Panc1 (cell line): ENCODE measurements around the gene ZBTB47. TPM values are rescaled to one million over a fixed set of nuclear protein-coding genes. Genes with fewer than 3 reads are reported as not detected.

ENCODE experiments used
- ATAC-seq: fragments of 200-7000 bp; cut with Tn5 transposase; 2 replicates; pipeline ENCODE4 v1.9.1; 2020; ENCODE audit warnings: mild to moderate bottlenecking, moderate library complexity
- BruUV-seq: library from RNA; stranded (reverse); fragments of 400-500 nt; replicated peaks from 2 replicates; lab custom pipeline; 2021; lab: Mats Ljungman, UMichigan
- CTCF ChIA-PET: fragments of 300-600 bp; sonication (Branson Sonifier 250); formaldehyde crosslinking; loops from one replicate; lab custom pipeline; 2022; ENCODE audit warnings: antibody characterized with exemption; lab: Charles Lee
- POLR2A ChIA-PET: fragments of 300-600 bp; sonication (Branson Sonifier 250); formaldehyde crosslinking; loops from one replicate; lab custom pipeline; 2022; ENCODE audit warnings: antibody characterized with exemption; lab: Charles Lee
- DNase-seq: peaks from one replicate; pipeline ENCODE4 v3.0.0-alpha.2; 2010; ENCODE audit warnings: low read depth, low spot score
- H3K27ac ChIP-seq: 2 replicates; pipeline ENCODE4 v1.5.1; 2011; ENCODE audit warnings: mild to moderate bottlenecking, low read length, inconsistent platforms
- H3K27me3 ChIP-seq: fragments of 200-500 bp; sonication (Bioruptor generic); 2 replicates; pipeline ENCODE4 v1.6.0; 2014; ENCODE audit warnings: low read length, inconsistent platforms; ENCODE audit not compliant: control insufficient read depth, insufficient read depth
- H3K36me3 ChIP-seq: fragments of 200-500 bp; sonication (Bioruptor generic); 2 replicates; pipeline ENCODE4 v1.5.1; 2014; ENCODE audit warnings: inconsistent platforms, mild to moderate bottlenecking, low read length, moderate library complexity; ENCODE audit not compliant: control insufficient read depth, insufficient read depth
- H3K4me1 ChIP-seq: 2 replicates; pipeline ENCODE4 v1.5.1; 2011; ENCODE audit warnings: inconsistent platforms, mild to moderate bottlenecking, low read length, moderate library complexity; ENCODE audit not compliant: control insufficient read depth, insufficient read depth
- H3K4me3 ChIP-seq, 2 experiments: 2 replicates each; pipeline ENCODE4 v1.5.1; 2011 to 2012; ENCODE audit warnings: low read depth in 2 of 2, low read length in 2 of 2, mild to moderate bottlenecking in 2 of 2, inconsistent platforms in 1 of 2, moderate library complexity in 1 of 2
- H3K9me3 ChIP-seq: fragments of 200-500 bp; sonication (Bioruptor generic); 2 replicates; pipeline ENCODE4 v1.5.1; 2014; ENCODE audit warnings: low read depth, mild to moderate bottlenecking, inconsistent platforms, low read length, moderate library complexity; ENCODE audit not compliant: control insufficient read depth, insufficient read depth
- POLR2AphosphoS5 ChIP-seq: IDR thresholded peaks from 2 replicates; pipeline ENCODE4 v1.6.1; 2012; ENCODE audit warnings: mild to moderate bottlenecking, low read depth, low read length, moderate library complexity
- SIN3A ChIP-seq: IDR thresholded peaks from 2 replicates; pipeline ENCODE4 v1.6.1; 2012; ENCODE audit warnings: low read depth, mild to moderate bottlenecking, low read length, moderate library complexity, borderline replicate concordance; ENCODE audit not compliant: insufficient read depth
- TCF7L2 ChIP-seq: IDR thresholded peaks from 2 replicates; pipeline ENCODE4 v1.6.1; 2011; ENCODE audit warnings: mild to moderate bottlenecking, low read depth, low read length, inconsistent platforms
- in situ Hi-C: cut with HindIII; loops from 2 replicates; pipeline ENCODE4 v1.10.0; 2016; ENCODE audit warnings: low sequenced_read_pairs, low pct_unique_long_range_greater_than_20kb
- intact Hi-C: fragments of 100-400 bp; cut with micrococcal nuclease; formaldehyde crosslinking; loops from one replicate; pipeline ENCODE4 v1.10.0; 2022; ENCODE audit not compliant: unreplicated experiment
- total RNA-seq: library from RNA; stranded (reverse); gene quantifications from one replicate; pipeline ENCODE4 v1.2.1, GENCODE V29; 2021; ENCODE audit not compliant: unreplicated experiment
- TF ChIP-seq, protein P1 (sequence below), 2 experiments: IDR thresholded peaks; 2 replicates each; pipeline ENCODE4 v1.6.1; 2011 to 2012; ENCODE audit warnings: low read depth in 2 of 2, control low read depth in 1 of 2, low read length in 1 of 2, mild to moderate bottlenecking in 1 of 2, moderate library complexity in 1 of 2; ENCODE audit not compliant: insufficient read depth in 1 of 2
- TF ChIP-seq, protein P2 (sequence below): fragments of 450-650 bp; IDR thresholded peaks from 2 replicates; pipeline ENCODE4 v1.5.1; 2017; ENCODE audit warnings: mild to moderate bottlenecking

Gene ZBTB47
- total RNA-seq, 1 experiment from 2014 or later, result 3.6 TPM

DNA sequence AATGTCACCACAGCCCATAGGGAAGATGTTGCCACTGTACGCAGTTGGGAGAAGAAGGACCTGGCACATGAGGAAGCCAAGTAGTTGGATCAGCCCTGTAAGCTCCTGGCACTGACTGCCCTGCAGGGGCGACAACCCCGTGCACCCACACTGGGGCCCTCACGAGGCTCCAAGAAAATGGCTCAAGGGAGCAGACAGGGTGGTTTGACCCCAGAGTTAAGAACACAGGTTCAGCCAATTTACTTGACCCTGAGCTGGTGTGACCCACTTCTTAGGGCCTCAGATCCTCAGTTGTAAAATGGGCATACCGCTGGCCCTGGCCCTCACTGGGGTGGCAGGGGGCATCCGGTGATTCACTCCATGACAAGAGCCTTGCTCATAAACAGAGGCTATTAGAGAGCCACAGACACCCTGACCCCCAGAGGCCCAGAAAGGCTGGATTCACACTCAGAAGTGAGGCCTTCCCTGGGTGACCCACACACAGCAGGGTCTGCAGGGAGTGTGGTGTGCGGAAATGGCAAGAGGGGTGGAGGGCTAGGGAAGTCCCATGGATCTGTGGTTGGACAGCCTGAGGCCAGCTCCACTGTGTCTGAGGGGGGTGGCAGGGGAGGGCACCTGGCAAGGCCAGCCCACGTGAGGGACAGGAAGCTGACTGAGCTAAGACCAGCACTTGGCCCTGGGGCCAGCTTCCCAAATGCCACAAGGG, 50.8 kb downstream of the ZBTB47 start:
- BruUV-seq, result no TSS peak
- in situ Hi-C loops (no loop called here), intact Hi-C loops (no loop called here)
- Histone ChIP-seq H3K9me3 (no peaks in the 10 kb centered on the region), H3K4me3 (no peak overlapping the region), H3K4me1 (no peaks in the 10 kb centered on the region), H3K36me3 (no peaks in the 10 kb centered on the region), H3K27ac (no peak overlapping the region), H3K27me3 (no peaks in the 10 kb centered on the region)
- TF ChIP-seq, protein P1, sequence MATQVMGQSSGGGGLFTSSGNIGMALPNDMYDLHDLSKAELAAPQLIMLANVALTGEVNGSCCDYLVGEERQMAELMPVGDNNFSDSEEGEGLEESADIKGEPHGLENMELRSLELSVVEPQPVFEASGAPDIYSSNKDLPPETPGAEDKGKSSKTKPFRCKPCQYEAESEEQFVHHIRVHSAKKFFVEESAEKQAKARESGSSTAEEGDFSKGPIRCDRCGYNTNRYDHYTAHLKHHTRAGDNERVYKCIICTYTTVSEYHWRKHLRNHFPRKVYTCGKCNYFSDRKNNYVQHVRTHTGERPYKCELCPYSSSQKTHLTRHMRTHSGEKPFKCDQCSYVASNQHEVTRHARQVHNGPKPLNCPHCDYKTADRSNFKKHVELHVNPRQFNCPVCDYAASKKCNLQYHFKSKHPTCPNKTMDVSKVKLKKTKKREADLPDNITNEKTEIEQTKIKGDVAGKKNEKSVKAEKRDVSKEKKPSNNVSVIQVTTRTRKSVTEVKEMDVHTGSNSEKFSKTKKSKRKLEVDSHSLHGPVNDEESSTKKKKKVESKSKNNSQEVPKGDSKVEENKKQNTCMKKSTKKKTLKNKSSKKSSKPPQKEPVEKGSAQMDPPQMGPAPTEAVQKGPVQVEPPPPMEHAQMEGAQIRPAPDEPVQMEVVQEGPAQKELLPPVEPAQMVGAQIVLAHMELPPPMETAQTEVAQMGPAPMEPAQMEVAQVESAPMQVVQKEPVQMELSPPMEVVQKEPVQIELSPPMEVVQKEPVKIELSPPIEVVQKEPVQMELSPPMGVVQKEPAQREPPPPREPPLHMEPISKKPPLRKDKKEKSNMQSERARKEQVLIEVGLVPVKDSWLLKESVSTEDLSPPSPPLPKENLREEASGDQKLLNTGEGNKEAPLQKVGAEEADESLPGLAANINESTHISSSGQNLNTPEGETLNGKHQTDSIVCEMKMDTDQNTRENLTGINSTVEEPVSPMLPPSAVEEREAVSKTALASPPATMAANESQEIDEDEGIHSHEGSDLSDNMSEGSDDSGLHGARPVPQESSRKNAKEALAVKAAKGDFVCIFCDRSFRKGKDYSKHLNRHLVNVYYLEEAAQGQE (IDR thresholded peaks at IDR 0.05; ENCODE audit: insufficient read depth in 1 of 2, low read depth in 2 of 2, low read length in 1 of 2), result no peak
- TF ChIP-seq POLR2AphosphoS5, result no peak
- TF ChIP-seq, protein P2, sequence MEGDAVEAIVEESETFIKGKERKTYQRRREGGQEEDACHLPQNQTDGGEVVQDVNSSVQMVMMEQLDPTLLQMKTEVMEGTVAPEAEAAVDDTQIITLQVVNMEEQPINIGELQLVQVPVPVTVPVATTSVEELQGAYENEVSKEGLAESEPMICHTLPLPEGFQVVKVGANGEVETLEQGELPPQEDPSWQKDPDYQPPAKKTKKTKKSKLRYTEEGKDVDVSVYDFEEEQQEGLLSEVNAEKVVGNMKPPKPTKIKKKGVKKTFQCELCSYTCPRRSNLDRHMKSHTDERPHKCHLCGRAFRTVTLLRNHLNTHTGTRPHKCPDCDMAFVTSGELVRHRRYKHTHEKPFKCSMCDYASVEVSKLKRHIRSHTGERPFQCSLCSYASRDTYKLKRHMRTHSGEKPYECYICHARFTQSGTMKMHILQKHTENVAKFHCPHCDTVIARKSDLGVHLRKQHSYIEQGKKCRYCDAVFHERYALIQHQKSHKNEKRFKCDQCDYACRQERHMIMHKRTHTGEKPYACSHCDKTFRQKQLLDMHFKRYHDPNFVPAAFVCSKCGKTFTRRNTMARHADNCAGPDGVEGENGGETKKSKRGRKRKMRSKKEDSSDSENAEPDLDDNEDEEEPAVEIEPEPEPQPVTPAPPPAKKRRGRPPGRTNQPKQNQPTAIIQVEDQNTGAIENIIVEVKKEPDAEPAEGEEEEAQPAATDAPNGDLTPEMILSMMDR, result no peak
- DNase-seq, result no peak
- ChIA-PET POLR2A (interaction anchor here (0.5 kb wide), 1 partner anchor 114 kb away, joined by 8 read pairs; the partner anchor contains the start of gene SS18L2), CTCF (no interaction called here)
- ATAC-seq, result no peak

DNA sequence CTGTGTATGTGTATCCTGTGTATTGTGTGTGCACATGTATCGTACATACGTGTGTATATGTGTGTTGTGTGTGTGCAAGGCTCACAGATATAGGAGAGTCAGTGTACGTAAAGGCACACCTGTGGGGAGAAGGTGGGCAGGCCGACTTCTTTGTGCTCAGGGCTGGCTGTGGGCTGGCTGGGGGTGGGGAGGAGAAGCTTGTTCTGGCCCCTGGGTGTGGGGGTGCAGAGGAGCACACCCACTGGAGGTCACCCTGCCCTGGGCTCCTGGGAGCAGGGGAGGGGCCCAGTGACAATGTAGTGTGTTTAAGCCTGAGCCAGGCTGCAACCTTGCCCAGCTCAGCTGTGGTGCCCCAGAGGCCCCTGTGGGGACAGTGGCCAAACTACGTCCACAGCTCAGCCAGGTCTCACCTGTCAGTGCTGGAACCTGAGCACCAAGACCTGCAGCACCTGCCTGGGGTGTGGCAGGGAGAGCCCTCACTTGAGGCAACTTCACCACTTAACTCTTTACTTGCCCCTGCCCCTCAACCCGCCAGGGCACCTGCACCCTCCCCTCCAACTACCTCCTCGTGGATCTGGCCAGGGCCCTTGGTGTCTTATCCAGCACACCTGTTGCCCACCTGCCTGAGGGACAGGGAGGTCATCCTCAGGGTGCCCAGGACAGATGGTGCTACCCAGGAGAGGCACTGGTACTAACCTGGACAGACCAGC, 51.7 kb downstream of the ZBTB47 start:
- ATAC-seq, result no peak
- ChIA-PET CTCF (no interaction called here), POLR2A (no interaction called here)
- no TSS peak for BruUV-seq
- Histone ChIP-seq H3K4me1 (no peaks in the 10 kb centered on the region), H3K36me3 (no peaks in the 10 kb centered on the region), H3K27ac (no peak overlapping the region), H3K9me3 (no peaks in the 10 kb centered on the region), H3K27me3 (no peaks in the 10 kb centered on the region), H3K4me3 (no peak overlapping the region)
- TF ChIP-seq POLR2AphosphoS5 (no peak), TCF7L2 (no peak), SIN3A (no peak)
- TF ChIP-seq, protein P1 (IDR thresholded peaks at IDR 0.05; ENCODE audit: insufficient read depth in 1 of 2, low read depth in 2 of 2, low read length in 1 of 2), result no peak
- TF ChIP-seq, protein P2, result no peak
- in situ Hi-C loops, result no loop called here
- intact Hi-C loops, result no loop called here
- no peak for DNase-seq
